Upper lobe of left lung (tissue), 6 donors: Measurements from ENCODE around the gene FAM13A. TPM values are rescaled to one million over a fixed set of nuclear protein-coding genes. Genes with fewer than 3 reads are reported as not detected.

ENCODE experiments used
- ATAC-seq, 2 donors: fragments of 200-7000 bp; cut with Tn5 transposase; one replicate each; pipeline ENCODE4 v1.9.1; 2022; ENCODE audit warnings: mild to moderate bottlenecking in 2 of 2, moderate library complexity in 2 of 2; ENCODE audit not compliant: low FRiP score in 2 of 2
- DNase-seq, 2 donors: peaks; one replicate each; pipeline ENCODE4 v3.0.0-alpha.2; 2019 to 2020
- H3K27ac ChIP-seq, 4 donors: fragments of 200-600 bp; sonication (generic); one replicate each; pipeline ENCODE4 v1.5.1; 2016 to 2019
- H3K27me3 ChIP-seq, 4 donors: fragments of 200-600 bp; sonication (generic); one replicate each; pipeline ENCODE4 v1.5.1; 2017 to 2019
- H3K36me3 ChIP-seq, 4 donors: fragments of 200-600 bp; sonication (generic); one replicate each; pipeline ENCODE4 v1.5.1; 2016 to 2019
- H3K4me1 ChIP-seq, 4 donors: fragments of 200-600 bp; sonication (generic); one replicate each; pipeline ENCODE4 v1.5.1; 2018 to 2019
- H3K4me3 ChIP-seq, 4 donors: fragments of 200-600 bp; sonication (generic); one replicate each; pipeline ENCODE4 v1.5.1; 2017 to 2019; ENCODE audit warnings: mild to moderate bottlenecking in 2 of 4, moderate library complexity in 1 of 4
- H3K9me3 ChIP-seq, 4 donors: fragments of 200-600 bp; sonication (generic); one replicate each; pipeline ENCODE4 v1.5.1; 2018 to 2019
- CTCF ChIP-seq, 6 experiments: fragments of 450-650 bp in 4 of 6; fragments of 200-600 bp in 2 of 6; sonication (generic) in 2 of 6; IDR thresholded peaks; one replicate each; pipeline ENCODE4 v1.5.1; 2016 to 2019; ENCODE audit warnings: antibody characterized with exemption in 6 of 6
- EP300 ChIP-seq, 4 donors: sonication (generic); formaldehyde crosslinking; IDR thresholded peaks; one replicate each; pipeline ENCODE4 v1.5.1; 2017; ENCODE audit warnings: antibody characterized with exemption in 4 of 4, control low read depth in 2 of 4
- POLR2A ChIP-seq, 4 donors: fragments of 450-650 bp; IDR thresholded peaks; one replicate each; pipeline ENCODE4 v1.5.1; 2016 to 2017; ENCODE audit warnings: antibody characterized with exemption in 4 of 4, mild to moderate bottlenecking in 2 of 4
- POLR2AphosphoS5 ChIP-seq, 2 donors: sonication (generic); formaldehyde crosslinking; IDR thresholded peaks; one replicate each; pipeline ENCODE4 v1.5.1; 2017; ENCODE audit warnings: antibody characterized with exemption in 2 of 2
- WGBS, 2 donors: methylation state at CpG; one replicate each; pipeline ENCODE4 v1.1.5; 2017 to 2018; 5-methylcytosine and 5-hydroxymethylcytosine counted together
- total RNA-seq, 6 donors: library from RNA; depleted of rRNA in 4 of 6; stranded (reverse); fragments of >200 nt in 4 of 6; gene quantifications; one replicate each; pipeline versions ENCODE4 v1.1.0 to v1.2.1, GENCODE V29; 2016 to 2021
- donor health status: DM: no; HTN: no; CAD: no; lungs with moderate emphysema.
- donor health status: DM: no; HTN: yes; CAD: no; lungs with severe emphysema.

The FAM13A gene
- total RNA-seq, 6 donors from 2014 or later = 15.8 to 173 (median 34.1) TPM

DNA sequence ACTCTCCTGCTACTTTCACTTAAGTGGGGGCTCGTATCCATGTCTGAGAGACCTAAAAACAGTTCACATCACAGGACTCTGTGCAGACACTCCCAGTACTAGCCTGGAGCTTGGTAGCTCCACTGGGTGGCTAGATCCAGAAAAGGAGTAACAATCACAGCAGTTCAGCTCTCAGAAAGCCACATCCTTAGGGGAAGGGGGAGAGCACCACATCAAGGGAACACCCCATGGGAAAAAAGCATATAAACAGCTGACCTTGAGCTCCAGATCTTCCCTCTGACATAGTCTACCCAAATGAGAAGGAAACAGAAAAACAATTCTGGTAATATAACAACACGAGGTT lies 175.8 kb downstream of the FAM13A start:
- Histone ChIP-seq H3K36me3 (no peaks in the 10 kb centered on the region), H3K4me1 (no peaks in the 10 kb centered on the region), H3K4me3 (no peak overlapping the region), H3K27me3 (no peaks in the 10 kb centered on the region), H3K9me3 (no peaks in the 10 kb centered on the region), H3K27ac (no peak overlapping the region)
- DNase-seq (no peak), ATAC-seq (no peak)
- WGBS, 2 donors = 75 to 85% methylated on average over 2 of the region's 2 CpGs
- no peak for TF ChIP-seq CTCF (IDR thresholded peaks at IDR 0.05)
- TF ChIP-seq POLR2A (IDR thresholded peaks at IDR 0.05) = no peak
- no peak for TF ChIP-seq POLR2AphosphoS5 (IDR thresholded peaks at IDR 0.05)
- no peak for TF ChIP-seq EP300 (IDR thresholded peaks at IDR 0.05)

GRCh38 chr4:88880501-88881226 lies 176.3 kb downstream of the FAM13A start:
- TF ChIP-seq POLR2AphosphoS5 (IDR thresholded peaks at IDR 0.05) = no peak
- TF ChIP-seq CTCF (IDR thresholded peaks at IDR 0.05) = no peak
- no peak for TF ChIP-seq EP300 (IDR thresholded peaks at IDR 0.05)
- TF ChIP-seq POLR2A (IDR thresholded peaks at IDR 0.05) = no peak
- Histone ChIP-seq H3K4me3 (no peak overlapping the region), H3K36me3 (no peaks in the 10 kb centered on the region), H3K4me1 (no peaks in the 10 kb centered on the region), H3K27me3 (no peaks in the 10 kb centered on the region), H3K27ac (no peak overlapping the region), H3K9me3 (no peaks in the 10 kb centered on the region)
- 82 to 86% methylated on average over 6 to 10 of the region's 11 CpGs for WGBS, 2 donors
- ATAC-seq = no peak
- no peak for DNase-seq

DNA sequence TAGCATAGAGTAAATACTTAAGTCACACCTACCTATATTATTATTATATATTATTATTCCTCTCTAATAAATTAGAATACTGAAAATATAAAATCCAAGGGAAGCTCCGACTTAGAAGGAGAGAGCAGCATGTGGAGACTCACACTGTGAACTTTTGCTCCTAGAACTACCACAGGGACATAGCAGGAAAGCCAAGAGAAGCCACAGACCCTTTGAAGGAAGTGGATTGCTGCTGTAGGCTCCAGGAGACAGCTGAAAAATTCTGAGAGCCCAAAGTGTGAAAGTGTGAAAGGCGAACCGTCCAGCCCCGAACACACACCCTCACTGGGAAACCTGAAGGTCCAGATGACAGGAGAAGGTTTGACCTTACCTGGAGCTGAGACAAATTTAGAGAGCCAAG lies 177.0 kb downstream of the FAM13A start:
- H3K4me1 ChIP-seq = no peaks in the 10 kb centered on the region
- WGBS, 2 donors = 71 to 87% methylated on average over 4 of the region's 4 CpGs
- no peak overlapping the region for H3K4me3 ChIP-seq
- no peaks in the 10 kb centered on the region for H3K27me3 ChIP-seq
- DNase-seq (no peak), ATAC-seq (no peak)
- H3K9me3 ChIP-seq = no peaks in the 10 kb centered on the region
- no peaks in the 10 kb centered on the region for H3K36me3 ChIP-seq
- TF ChIP-seq EP300 (IDR thresholded peaks at IDR 0.05) (no peak), POLR2A (IDR thresholded peaks at IDR 0.05) (no peak), POLR2AphosphoS5 (IDR thresholded peaks at IDR 0.05) (no peak), CTCF (IDR thresholded peaks at IDR 0.05) (no peak)
- H3K27ac ChIP-seq = no peak overlapping the region

GRCh38 chr4:88878642-88879041 lies 178.3 kb downstream of the FAM13A start:
- Histone ChIP-seq H3K27me3 (no peaks in the 10 kb centered on the region), H3K9me3 (no peaks in the 10 kb centered on the region), H3K4me1 (no peaks in the 10 kb centered on the region), H3K36me3 (no peaks in the 10 kb centered on the region), H3K4me3 (no peak overlapping the region), H3K27ac (no peak overlapping the region)
- DNase-seq = no peak
- WGBS, 2 donors = 77 to 93% methylated on average over 1 of the region's 1 CpG
- ATAC-seq = no peak
- TF ChIP-seq EP300 (IDR thresholded peaks at IDR 0.05) = no peak

- Histone ChIP-seq H3K27ac (no peak overlapping the region), H3K27me3 (no peaks in the 10 kb centered on the region), H3K9me3 (no peaks in the 10 kb centered on the region), H3K4me1 (no peaks in the 10 kb centered on the region), H3K4me3 (no peak overlapping the region), H3K36me3 (no peaks in the 10 kb centered on the region)
- no peak for DNase-seq
- no peak for ATAC-seq
- WGBS, 2 donors = 88 to 100% methylated on average over 7 to 9 of the region's 9 CpGs
- TF ChIP-seq CTCF (IDR thresholded peaks at IDR 0.05) = no peak
- no peak for TF ChIP-seq POLR2AphosphoS5 (IDR thresholded peaks at IDR 0.05)
- TF ChIP-seq EP300 (IDR thresholded peaks at IDR 0.05) = no peak
- TF ChIP-seq POLR2A (IDR thresholded peaks at IDR 0.05) = no peak
Measured at GRCh38 chr4:88870428-88870827, 186.6 kb downstream of the FAM13A start.
